ENCODE data around the gene TBL3. TPM values are rescaled to one million over a fixed set of nuclear protein-coding genes. Genes with fewer than 3 reads are reported as not detected.

Gene TBL3
- total RNA-seq, 1 experiment from 2014 or later = 42.4 TPM

DNA sequence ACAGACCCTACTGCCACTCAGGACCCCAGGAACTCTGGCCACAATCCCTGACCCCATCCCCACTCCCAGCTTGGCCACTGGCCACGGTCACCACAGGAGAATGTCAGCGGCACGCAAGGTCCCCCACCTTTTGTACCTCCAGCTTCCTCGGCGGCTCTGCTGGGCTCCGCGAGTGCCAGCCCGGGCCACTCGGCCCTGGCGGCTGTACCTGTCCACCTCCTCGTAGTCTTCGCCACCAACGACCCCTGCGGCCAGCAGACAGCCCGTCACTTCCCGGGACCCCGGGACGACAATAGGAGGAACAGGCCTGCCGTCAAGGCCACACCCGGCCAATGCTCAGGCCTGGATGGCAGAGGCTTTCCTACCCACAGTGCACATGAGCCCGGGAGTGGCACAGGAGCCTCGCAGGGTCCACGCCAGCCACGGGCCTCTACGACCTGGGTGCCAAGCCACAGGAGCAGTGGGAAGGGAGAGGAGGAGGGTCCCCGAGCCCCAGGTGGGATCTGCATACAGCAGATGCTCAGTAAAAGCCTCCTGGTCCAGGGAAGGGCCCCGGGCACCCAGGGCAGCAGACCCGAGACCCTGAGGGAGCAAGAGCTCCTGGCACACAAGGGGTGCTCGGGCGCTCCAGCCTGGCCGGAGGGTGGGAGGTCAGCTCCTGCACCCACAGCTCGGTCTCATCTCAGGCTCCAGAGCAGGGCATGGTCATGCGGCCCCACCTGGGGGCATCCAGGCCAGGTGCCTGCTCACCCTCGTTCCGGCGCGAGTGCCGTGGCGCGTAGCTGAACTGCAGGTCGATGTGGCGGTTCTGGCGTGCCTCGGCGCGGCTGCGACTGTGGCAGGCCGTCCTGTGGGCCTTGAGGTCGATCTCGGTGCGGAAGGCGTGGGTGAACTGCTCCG is 29.9 kb downstream of the TBL3 start:
- peaks cover 6% of the 10 kb centered on the region; the same call in 1 of the 2 replicates for H3K36me3 ChIP-seq (ENCODE audit: control insufficient read depth, insufficient read depth, low read length)
- BruUV-seq (replicated peaks) = no TSS peak
- CTCF ChIA-PET = no interaction called here

DNA sequence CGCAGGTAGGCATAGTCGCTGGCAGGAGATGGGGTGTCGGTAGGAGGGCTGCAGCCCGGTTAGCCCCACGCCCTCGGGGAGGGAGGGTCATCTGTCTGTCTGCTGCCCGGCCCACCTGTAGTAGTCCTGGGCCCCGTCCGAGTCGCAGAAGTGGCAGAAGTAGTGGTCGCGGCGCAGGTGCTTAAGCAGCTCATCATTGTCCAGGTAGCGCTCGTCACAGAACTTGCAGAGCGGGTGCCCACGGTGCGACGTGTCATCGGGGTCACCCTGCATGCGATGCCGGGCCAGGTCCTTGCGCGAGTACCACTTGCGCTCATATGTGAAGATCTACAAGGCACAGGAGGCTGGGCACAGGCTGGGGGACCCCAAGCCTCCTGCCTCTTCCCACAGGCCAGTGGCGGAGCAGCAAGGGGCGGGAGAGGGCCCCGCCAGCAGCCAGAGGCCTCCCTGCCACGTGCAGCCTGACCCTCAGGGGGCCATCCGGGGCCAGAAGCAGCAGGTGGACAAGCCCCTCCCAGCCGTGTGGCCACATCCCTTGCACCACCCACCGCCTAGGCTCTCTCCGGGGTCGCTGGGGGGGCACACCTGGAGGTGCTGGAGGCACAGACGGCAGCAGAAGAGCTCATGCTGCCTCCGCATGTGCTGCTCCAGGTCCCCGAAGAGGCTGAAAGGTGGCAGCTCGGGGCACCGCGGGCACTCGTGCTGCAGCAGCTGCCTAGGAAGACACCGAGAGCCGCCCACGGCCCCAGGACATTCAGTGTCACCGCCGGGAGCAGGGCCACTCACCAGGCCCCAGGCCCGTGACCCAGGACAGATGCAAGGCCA is 30.8 kb downstream of the TBL3 start:
- POLR2A ChIA-PET = no interaction called here
- TF ChIP-seq POLR2AphosphoS5 (IDR thresholded peaks at IDR 0.05; ENCODE audit: low read depth, low read length) (no peak), SIN3A (IDR thresholded peaks at IDR 0.05; ENCODE audit: borderline replicate concordance, insufficient read depth, low read depth, low read length) (no peak), TCF7L2 (IDR thresholded peaks at IDR 0.05; ENCODE audit: low read depth, low read length) (no peak)
- TF ChIP-seq, protein P1, sequence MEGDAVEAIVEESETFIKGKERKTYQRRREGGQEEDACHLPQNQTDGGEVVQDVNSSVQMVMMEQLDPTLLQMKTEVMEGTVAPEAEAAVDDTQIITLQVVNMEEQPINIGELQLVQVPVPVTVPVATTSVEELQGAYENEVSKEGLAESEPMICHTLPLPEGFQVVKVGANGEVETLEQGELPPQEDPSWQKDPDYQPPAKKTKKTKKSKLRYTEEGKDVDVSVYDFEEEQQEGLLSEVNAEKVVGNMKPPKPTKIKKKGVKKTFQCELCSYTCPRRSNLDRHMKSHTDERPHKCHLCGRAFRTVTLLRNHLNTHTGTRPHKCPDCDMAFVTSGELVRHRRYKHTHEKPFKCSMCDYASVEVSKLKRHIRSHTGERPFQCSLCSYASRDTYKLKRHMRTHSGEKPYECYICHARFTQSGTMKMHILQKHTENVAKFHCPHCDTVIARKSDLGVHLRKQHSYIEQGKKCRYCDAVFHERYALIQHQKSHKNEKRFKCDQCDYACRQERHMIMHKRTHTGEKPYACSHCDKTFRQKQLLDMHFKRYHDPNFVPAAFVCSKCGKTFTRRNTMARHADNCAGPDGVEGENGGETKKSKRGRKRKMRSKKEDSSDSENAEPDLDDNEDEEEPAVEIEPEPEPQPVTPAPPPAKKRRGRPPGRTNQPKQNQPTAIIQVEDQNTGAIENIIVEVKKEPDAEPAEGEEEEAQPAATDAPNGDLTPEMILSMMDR (IDR thresholded peaks at IDR 0.05) = no peak
- Histone ChIP-seq H3K4me1 (ENCODE audit: control insufficient read depth, insufficient read depth, low read length) (peaks cover 37% of the 10 kb centered on the region), H3K27ac (ENCODE audit: low read length) (no peak overlapping the region), H3K36me3 (ENCODE audit: control insufficient read depth, insufficient read depth, low read length) (peaks cover 6% of the 10 kb centered on the region; the same call in 1 of the 2 replicates), H3K4me3 (ENCODE audit: low read depth in 2 of 2, low read length in 2 of 2) (no peak overlapping the region), H3K9me3 (ENCODE audit: control insufficient read depth, insufficient read depth, low read depth, low read length) (no peaks in the 10 kb centered on the region), H3K27me3 (ENCODE audit: control insufficient read depth, insufficient read depth, low read length) (no peaks in the 10 kb centered on the region)
- CTCF ChIA-PET = interaction anchor here (0.6 kb wide), 2 partner anchors 9 to 40 kb away, joined by 8 to 11 read pairs; no protein-coding TSS in a partner anchor
- DNase-seq (ENCODE audit: low read depth, low spot score) (no peak), ATAC-seq (no peak)
- in situ Hi-C loops (cut with HindIII; ENCODE audit: low pct_unique_long_range_greater_than_20kb, low sequenced_read_pairs) (no loop called here), intact Hi-C loops (cut with micrococcal nuclease; ENCODE audit: unreplicated experiment) (no loop called here)
- BruUV-seq (replicated peaks) = no TSS peak

More for the DNA sequence above, 29.9 kb downstream of the TBL3 start:
- TF ChIP-seq POLR2AphosphoS5 (IDR thresholded peaks at IDR 0.05; ENCODE audit: low read depth, low read length) (no peak), TCF7L2 (IDR thresholded peaks at IDR 0.05; ENCODE audit: low read depth, low read length) (no peak), SIN3A (IDR thresholded peaks at IDR 0.05; ENCODE audit: borderline replicate concordance, insufficient read depth, low read depth, low read length) (no peak)
- TF ChIP-seq, protein P1 (IDR thresholded peaks at IDR 0.05) = no peak
- TF ChIP-seq, protein P2, sequence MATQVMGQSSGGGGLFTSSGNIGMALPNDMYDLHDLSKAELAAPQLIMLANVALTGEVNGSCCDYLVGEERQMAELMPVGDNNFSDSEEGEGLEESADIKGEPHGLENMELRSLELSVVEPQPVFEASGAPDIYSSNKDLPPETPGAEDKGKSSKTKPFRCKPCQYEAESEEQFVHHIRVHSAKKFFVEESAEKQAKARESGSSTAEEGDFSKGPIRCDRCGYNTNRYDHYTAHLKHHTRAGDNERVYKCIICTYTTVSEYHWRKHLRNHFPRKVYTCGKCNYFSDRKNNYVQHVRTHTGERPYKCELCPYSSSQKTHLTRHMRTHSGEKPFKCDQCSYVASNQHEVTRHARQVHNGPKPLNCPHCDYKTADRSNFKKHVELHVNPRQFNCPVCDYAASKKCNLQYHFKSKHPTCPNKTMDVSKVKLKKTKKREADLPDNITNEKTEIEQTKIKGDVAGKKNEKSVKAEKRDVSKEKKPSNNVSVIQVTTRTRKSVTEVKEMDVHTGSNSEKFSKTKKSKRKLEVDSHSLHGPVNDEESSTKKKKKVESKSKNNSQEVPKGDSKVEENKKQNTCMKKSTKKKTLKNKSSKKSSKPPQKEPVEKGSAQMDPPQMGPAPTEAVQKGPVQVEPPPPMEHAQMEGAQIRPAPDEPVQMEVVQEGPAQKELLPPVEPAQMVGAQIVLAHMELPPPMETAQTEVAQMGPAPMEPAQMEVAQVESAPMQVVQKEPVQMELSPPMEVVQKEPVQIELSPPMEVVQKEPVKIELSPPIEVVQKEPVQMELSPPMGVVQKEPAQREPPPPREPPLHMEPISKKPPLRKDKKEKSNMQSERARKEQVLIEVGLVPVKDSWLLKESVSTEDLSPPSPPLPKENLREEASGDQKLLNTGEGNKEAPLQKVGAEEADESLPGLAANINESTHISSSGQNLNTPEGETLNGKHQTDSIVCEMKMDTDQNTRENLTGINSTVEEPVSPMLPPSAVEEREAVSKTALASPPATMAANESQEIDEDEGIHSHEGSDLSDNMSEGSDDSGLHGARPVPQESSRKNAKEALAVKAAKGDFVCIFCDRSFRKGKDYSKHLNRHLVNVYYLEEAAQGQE (IDR thresholded peaks at IDR 0.05; ENCODE audit: insufficient read depth in 1 of 2, low read depth in 2 of 2, low read length in 1 of 2) = no peak
- H3K4me3 ChIP-seq (ENCODE audit: low read depth in 2 of 2, low read length in 2 of 2) = no peak overlapping the region
- in situ Hi-C loops (cut with HindIII; ENCODE audit: low pct_unique_long_range_greater_than_20kb, low sequenced_read_pairs) (no loop called here), intact Hi-C loops (cut with micrococcal nuclease; ENCODE audit: unreplicated experiment) (no loop called here)
- peaks cover 28% of the 10 kb centered on the region for H3K4me1 ChIP-seq (ENCODE audit: control insufficient read depth, insufficient read depth, low read length)
- ATAC-seq (no peak), DNase-seq (ENCODE audit: low read depth, low spot score) (no peak)
- no peak overlapping the region for H3K27ac ChIP-seq (ENCODE audit: low read length)
- no peaks in the 10 kb centered on the region for H3K9me3 ChIP-seq (ENCODE audit: control insufficient read depth, insufficient read depth, low read depth, low read length)
- H3K27me3 ChIP-seq (ENCODE audit: control insufficient read depth, insufficient read depth, low read length) = no peaks in the 10 kb centered on the region
- POLR2A ChIA-PET = no interaction called here
